Measurements from ENCODE around the gene MGAT5B.
"Not testable (repeated sequence)": the region's sequence is repeated elsewhere in the genome, so short reads cannot be mapped to it uniquely, and the experiment has no call there.

Gene MGAT5B

GRCh38 chr17:76868176-76868668 is at the start of gene MGAT5B:
Gene MGAT5B, plus strand, starts transcription at chr17:76868404. Its CDS starts 626 bp downstream, at chr17:76869030.
- DNase-seq, result peak; percentile 78

GRCh38 chr17:76820039-76820438 is 48.2 kb upstream of the MGAT5B start:
- no peak for DNase-seq

DNA sequence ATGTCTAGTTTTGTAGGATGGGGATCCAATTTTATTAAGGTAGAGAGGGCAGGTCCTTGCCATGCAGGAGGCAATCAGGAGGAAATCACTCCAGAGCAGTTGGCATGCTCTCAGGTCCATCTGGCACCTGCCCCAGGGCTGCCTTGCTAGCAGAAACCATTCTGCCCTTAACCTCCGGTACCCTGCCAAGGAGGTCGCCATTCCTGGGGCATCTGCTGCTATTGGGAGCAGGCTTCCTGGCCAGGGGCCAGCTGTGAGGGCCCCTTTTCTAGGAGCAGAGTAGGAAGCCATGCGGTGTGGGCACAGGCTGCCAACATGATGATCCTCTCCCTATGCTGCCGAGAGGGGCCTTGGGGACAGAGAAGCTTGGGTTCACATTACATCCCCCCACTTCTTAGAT is 47.6 kb upstream of the MGAT5B start:
- DNase-seq, result no peak

DNA sequence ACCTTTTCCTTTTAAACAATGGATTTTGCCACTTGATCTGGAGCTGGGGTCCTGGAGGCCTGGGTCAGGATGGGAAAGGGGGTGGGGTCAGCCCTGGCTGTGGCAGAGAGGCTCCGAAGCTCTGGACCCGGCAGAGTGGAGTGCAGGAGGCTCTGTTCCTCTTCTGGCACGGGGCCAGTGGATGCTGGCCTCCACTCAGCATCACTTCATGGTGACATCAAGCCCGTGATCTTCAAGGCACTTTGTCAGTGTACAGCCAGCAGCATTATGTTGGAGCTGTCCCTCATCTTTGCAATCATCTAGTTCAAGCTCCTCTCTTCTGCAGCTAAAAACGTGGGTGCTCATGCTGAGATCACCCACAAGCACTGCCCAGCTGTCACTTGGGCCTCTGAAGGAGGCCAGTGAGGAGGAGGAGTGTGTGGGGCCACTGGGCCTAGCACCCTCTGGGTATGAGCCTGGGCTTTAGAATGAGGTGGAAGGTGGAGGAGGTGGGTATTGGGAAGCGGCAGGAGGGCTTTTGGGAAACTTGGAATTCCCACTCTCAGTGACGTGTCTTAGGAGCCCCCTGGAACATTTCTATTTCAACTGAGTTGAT is 45.9 kb upstream of the MGAT5B start:
- DNase-seq, result no peak

DNA sequence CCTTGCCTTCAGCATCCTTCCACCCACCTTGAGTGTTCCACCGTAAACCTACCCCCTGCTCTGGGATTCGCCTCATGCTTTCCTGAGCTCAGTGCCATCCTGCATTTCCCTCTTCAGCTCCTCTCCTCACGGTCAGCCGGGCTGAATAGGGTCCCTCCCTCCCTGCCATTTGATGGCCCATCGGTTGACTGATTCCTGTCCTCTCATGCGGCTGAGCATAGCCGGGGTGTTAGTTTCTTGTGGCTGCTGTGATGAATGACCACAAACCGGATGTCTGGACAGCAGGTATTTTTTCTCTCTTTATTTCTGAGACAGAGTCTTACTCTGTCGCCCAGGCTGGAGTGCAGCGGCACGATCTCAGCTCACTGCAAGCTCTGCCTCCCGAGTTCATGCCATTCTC is 44.1 kb upstream of the MGAT5B start:
- no peak for DNase-seq

DNA sequence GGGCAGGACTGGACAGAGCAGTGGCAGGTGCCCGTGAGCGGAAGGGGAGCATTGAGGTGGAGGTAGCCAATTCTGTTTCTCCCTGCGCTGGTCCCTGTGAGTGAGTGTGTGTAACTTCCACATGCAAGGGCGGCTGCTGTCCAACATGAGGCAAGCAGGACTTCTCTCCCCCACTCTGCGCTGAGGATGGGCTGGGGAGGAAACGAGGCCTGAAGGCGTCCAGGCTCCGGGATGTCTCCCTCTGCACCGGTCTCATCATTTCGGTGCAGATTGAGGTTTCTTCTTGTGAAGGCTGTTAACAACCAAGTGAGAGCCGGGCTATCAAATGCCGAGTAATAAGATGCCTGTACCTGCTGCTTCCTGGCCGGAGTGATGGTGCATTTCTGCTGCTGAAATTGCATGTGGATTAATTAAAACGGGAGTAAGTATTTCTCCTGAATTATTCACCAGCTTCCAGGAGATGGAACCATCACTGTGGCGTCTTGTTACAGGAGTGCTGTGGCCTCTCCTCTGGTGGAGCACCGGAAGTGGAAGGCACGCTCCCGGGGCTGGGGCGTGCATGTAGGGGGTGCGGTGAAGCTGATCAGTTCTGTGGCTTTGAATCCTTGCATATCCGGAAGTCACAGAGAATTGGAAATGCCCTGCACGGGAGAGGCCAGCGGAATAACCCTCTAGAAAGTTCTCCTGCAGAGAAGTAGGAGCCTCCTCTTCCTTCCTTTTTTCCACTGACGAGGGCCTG is 41.7 kb upstream of the MGAT5B start:
- DNase-seq, result no peak

DNA sequence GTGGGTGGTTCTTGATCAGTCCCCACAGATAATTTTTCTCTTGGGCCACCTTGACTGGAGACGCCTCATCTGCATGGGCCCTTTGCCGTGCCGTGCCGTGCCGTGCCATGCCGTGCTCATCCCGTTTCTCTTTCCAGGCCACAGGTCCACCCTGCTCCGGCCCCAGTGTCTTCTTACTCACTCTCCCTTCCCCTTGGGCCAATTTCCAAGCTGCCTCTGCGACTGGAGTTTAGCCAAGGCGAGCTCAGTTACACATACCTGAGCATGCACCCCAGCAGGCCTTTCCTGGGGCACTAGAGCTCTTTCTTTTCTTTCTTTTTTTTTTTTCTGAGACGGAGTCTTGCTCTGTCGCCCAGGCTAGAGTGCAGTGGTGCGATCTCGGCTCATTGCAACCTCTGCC is 40.5 kb upstream of the MGAT5B start:
- no peak for DNase-seq

DNA sequence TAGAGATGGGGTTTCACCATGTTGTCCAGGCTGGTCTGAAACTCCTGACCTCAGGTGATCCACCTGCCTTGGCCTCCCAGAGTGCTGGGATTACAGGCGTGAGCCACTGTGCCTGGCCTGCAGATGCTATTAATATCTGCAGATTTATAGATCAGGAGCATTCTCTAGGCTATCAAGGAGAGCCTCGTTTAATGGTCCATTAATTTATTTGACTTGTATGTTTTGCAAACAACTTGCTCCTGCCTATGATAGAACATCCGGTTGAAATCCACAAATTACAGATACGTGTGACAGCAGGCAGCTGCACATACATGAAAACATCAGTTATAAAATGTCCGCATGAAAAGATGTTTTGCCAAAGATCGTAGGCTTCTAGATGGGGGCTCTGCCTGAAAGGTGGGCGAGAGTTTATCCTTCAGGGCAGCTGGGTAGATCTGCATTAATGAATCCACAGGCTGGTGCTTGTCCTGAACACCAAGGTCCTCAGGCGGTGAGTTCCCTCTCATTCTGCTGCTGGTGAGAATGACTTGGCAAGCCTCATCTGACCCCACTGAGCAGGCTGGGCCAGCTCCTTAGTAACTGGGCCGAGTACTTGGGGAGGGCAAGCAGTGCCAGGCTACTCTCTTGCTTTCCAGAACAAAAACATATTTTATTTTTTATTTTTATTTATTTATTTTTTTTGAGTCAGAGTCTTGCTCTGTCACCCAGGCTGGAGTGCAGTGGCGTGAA is 37.1 kb upstream of the MGAT5B start:
- no peak for DNase-seq

GRCh38 chr17:76833034-76833644 is 35.1 kb upstream of the MGAT5B start:
- no peak for DNase-seq

DNA sequence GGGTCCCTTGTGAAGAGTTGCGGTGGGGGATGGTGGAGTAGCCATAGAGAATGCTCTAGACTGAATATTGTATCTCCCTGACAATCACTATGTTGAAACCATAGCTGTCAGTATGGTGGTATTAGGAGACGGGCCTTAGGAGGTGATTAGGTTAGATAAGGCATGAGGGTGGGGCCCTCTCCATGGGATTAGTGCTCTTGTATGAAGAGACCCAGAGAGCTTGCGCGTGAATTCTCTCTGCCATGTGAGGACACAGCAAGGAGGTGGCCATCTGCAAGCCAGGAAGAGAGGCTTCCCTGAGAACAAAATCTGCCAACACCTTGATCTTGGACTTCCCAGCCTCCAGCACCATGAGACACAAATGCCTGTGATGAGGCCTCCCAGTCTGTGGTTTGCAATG is 34.5 kb upstream of the MGAT5B start:
- no peak for DNase-seq

DNA sequence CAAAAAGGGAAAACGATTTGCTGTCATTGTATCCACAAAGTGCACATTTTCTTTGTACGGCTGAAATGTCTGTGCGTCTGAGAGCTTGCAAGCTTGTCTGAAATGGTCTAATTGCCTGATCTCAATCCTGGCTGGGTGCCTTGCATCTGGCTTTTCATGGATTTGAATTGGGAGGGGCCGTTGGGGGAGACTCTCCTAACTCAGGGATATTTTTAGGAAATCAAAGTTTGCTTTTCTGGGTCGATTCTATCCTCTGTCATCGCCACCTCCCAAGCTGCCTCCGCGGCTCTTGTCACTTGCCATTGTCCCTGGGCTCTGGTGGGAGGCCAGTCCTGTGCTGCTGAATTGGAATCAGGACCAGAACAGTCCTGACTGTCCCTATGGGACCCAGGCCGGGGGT is 33.3 kb upstream of the MGAT5B start:
- no peak for DNase-seq

GRCh38 chr17:76840443-76840767 is 27.8 kb upstream of the MGAT5B start:
- DNase-seq, result no peak

- no peak for DNase-seq
Measured at GRCh38 chr17:76840884-76841775, 27.1 kb upstream of the MGAT5B start.

GRCh38 chr17:76841776-76842405 is 26.3 kb upstream of the MGAT5B start:
- no peak for DNase-seq

DNA sequence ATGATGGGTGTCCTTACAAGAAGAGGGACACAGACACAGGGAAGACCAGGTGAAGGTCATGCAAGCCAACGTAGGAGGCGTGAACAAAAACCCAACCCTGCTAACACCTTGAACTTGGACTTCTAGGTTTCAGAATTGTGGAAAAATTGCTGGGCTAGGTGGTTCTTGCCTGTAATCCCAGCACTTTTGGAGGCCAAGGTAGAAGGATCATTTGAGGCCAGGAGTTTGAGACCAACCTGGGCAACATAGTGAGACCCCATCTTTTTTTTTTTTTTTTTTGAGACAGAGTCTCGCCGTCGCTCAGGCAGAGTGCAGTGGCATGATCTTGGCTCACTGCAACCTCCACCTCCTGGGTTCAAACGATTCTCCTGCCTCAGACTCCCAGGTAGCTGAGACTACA is 25.1 kb upstream of the MGAT5B start:
- not testable (repeated sequence) for DNase-seq

DNA sequence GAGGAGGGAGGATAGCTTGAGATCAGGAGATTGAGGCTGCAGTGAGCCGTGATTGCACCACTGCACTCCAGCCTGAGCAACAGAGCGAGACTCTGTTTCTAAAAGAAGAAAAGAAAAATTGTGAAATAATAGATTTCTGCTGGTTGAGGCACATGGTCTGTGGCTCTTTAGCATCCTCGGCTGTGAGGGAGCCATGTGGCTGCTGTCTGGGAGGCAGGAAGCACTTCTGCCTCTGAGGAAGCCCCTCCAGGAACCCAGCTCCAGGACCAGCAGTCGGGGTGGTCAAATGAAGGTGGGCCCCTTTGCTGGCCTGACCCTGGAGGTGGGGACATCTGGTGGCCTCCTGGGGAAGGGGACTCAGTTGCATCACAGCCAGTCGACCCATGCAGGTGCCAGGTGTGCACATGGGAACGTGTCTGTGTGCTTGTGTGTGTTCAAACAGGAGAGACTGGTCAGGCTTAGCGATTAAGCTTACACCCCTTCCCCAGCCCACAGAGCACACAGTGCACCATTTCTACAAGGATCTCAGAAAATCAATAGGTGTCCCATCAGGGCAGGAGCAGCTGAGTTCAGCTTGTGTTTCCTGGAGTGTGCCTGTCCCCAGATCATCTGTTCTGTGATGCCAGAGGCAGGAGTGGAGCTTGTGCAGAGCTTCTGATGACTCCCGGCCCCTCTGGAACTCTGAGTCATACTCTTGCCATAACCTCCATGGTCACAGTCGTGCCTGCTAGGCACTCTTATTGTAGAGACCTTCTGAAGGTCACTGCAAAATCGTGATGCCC is 24.3 kb upstream of the MGAT5B start:
- no peak for DNase-seq

GRCh38 chr17:76844485-76844829 is 23.7 kb upstream of the MGAT5B start:
- no peak for DNase-seq

DNA sequence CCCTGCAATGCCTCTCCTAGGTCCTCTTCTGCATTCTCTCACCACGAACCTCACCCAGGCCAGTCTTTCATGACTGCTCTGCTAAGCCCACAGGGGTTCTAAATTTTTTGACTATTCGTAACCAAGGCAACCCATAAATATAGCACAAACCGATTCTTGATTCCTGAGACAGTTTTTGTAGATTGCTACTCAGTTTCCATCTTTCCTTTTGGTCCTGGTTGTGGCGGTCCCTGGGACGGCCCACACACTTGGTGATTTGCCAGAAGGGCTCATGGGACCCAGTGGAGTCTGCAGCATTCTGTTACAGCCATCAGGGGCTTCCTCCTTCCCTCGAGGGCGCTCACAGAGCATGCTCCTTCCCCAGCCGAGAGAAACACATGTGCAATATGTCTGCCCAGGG is 23.4 kb upstream of the MGAT5B start:
- DNase-seq, result no peak

- DNase-seq, result no peak
Measured at GRCh38 chr17:76845541-76846017, 22.6 kb upstream of the MGAT5B start.

- no peak for DNase-seq
Measured at GRCh38 chr17:76847031-76847430, 21.2 kb upstream of the MGAT5B start.

GRCh38 chr17:76848670-76849069 is 19.5 kb upstream of the MGAT5B start:
- DNase-seq, result no peak

Measured in activated CD4-positive, alpha-beta T cell treated with anti-CD3 and anti-CD28 coated beads, Interleukin-2, amount 50 U/mL, for 16 hours (primary cell).